ENCODE results near the gene LEMD3.

Gene LEMD3

GRCh38 chr12:65170209-65170881 is 962 bp downstream of the LEMD3 start:
- DNase-seq = peak; percentile 57 to 58

- DNase-seq = no peak
Observed at GRCh38 chr12:65171073-65171472, 1.7 kb downstream of the LEMD3 start.

DNA sequence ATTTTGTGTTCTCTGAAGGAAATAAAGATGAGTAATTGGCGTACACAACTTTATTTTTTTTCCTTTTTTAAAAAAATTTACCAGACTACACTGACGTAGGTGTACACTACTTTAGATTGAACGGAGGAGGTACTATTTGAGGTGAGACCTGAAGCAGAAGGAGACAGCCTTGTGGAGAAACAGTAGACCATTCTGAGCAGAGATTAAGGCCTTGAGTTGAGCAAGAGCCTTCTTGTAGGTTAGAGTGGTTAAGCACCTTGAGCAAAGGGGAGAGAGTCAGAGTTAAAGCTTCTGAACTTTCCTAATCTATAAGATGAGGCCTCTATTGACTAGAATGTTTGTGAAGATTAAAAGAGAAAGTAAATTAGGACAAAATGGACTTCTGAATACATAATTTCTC is 2.5 kb downstream of the LEMD3 start:
- no peak for DNase-seq

GRCh38 chr12:65175385-65175784 is 6.0 kb downstream of the LEMD3 start:
- no peak for DNase-seq

GRCh38 chr12:65182012-65182739 is 12.8 kb downstream of the LEMD3 start:
- DNase-seq = no peak

DNA sequence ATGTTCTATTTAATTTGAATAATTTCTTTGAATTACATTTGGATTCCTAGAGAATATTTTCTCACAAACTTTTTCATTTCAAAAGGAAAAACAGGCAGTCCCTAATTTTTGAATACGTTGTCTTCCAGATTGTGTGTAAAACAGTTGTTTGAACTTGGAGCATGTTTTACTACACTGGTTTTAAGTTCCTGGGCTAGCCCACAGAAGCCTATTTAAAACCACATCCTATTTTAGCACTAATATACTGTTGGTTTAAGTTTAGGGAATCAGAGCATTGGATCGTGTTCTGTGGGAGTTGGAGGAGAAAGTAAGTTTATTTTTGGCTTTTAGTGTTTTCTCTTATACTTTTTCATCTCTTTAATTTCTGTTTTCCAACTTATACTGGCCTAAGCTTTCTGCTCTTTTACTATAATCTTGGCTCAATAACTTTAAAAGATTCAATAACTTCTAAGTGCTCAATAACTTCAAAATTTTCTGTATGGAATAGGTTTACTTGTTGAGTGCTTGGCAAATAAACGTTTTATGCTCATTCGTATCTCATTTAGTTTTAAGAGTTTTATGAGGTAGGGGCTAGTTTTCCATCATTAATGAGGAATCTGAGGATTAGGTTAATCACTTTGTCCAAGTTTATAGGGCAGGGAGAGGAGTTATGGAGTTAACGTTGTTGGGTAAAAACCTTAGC is 14.9 kb downstream of the LEMD3 start:
- no peak for DNase-seq

- DNase-seq = no peak
Observed at GRCh38 chr12:65184858-65185229, 15.5 kb downstream of the LEMD3 start.

GRCh38 chr12:65187665-65188064 is 18.3 kb downstream of the LEMD3 start:
- no peak for DNase-seq

DNA sequence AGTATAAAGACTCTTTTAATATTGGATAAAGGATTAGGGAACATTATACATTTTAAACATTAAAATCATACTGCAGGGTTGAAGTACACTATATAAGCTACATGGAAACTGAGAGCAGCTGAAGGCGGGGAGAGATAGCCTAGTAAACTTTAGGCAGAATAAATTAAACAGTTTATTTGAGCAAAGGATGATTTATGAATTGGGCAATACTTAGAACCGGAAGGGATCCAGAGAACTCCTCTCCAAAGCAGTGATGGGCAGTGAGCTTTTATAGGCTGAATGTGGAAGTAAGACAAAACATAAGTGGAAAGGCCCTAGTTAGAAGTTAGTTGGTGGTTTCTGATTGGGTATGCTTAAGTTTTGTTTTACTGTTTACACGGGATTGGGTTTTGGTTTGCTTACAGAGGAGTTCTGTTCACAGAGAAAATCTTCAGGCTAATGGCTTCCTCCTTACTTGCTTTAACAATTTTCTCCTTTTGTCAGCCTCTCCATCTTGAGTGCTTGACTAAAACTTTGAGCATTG is 18.9 kb downstream of the LEMD3 start:
- no peak for DNase-seq

- no peak for DNase-seq
Observed at GRCh38 chr12:65189028-65189718, 19.8 kb downstream of the LEMD3 start.

- DNase-seq = no peak
Observed at GRCh38 chr12:65192963-65193516, 23.7 kb downstream of the LEMD3 start.

- DNase-seq = no peak
Observed at GRCh38 chr12:65194949-65195348, 25.6 kb downstream of the LEMD3 start.

GRCh38 chr12:65195387-65196055 is 26.1 kb downstream of the LEMD3 start:
- DNase-seq = no peak

DNA sequence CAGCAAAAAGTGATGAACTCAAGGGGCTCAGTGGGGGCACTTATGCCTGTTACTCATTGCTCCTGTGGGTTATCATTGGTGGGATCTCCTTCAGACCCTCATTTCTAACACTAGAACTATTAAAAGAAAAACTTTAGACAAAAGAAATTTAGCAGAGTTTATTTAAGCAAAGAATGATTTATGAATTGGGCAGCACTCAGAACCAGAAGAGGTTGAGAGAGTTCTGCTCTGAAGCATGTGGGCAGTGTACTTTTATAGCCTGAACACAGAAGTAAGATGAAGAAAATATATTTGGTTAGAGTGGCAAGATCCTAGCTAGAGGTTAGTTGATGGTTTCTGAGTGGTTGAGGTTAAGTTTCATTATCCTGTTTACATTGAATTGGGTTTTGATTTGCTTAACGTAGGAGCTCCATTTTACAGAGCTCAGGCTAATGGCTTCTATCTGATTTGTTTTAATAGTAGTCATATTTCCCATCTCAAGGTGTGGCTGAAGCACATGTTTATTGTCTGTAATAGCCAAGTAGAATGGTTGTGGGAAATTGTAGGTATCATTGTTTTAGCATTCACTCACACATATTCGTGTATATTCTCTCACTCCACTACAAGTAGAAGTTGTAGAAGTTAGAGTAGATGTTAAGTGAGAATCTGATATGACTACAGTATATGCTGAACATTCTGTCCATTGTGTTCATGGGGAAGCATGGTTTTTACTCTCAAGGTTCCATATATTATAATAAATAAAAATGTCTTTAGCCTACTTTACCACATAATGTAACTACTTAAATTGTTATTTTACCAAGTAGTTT is 27.6 kb downstream of the LEMD3 start:
- no peak for DNase-seq

GRCh38 chr12:65199604-65200003 is 30.2 kb downstream of the LEMD3 start:
- no peak for DNase-seq

GRCh38 chr12:65200007-65200665 is 30.8 kb downstream of the LEMD3 start:
- DNase-seq = no peak

DNA sequence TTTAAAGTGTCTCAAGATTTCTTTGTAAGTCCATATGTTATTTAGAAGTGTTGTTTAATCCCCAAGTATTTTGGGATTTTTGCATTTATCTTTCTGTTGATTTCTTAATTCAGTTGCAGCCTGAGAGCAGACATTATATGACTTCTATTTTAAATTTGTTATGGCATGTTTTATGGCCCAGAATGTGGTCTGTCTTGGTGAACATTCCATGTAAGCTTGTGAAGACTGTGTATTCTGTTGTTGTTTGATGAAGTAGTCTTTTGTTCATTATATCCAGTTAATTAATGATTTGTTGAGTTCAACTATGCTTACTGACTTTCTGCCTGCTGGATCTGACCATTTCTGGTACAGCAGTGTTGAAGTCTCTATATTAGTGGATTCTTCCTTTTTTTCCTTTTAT is 34.0 kb downstream of the LEMD3 start:
- no peak for DNase-seq

DNA sequence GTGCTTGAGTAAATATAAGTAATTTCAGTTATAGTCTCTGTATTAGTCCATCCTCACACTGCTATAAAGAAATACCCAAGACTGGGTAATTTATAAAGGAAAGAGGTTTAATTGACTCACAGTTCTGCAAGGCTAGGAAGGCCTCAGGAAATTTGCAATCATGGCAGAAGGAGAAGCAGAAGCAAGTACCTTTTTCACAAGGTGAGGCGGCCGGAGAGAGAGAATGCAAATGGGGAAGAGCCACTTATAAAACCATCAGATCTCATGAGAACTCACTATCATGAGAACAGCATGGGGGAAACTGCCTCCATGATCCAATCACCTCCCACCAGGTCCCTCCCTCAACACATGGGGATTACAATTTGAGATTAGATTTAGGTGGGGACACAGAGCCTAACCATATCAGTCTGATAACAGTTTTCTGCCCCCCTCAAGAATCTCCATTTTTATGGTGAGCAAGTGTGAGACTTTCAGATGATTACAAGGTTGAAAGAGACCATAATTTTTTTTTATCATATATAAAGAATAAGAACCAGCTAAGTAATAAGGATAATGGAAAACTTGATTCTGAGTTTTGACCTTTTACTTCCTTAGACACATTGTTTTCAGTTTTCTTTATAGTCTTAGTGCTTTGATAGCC is 35.6 kb downstream of the LEMD3 start:
- DNase-seq = no peak

- DNase-seq = no peak
Observed at GRCh38 chr12:65205886-65206285, 36.5 kb downstream of the LEMD3 start.

DNA sequence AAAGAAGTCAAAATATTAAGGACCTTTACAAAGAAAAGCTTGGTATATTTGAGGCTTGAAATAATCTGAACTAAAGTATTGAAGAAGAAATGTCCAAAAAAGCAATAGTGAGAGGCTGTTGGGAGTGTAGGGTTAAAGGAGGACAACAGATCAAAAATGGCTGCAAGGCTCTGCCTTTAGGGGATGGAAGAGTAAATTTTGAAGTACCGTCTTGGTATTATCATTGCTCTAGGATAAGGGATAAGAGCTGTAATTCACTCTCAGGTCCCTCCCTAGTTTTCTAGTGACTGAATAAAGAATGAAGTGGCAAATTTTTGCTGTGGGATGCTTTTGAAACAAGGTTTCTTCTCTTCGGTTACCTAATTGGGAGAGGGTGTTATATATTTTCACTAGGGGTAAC is 38.7 kb downstream of the LEMD3 start:
- DNase-seq = no peak
